ENCODE measurements around the gene NRM. TPM values are rescaled to one million over a fixed set of nuclear protein-coding genes. Genes with fewer than 3 reads are reported as not detected.
"Not testable (repeated sequence)": the region's sequence is repeated elsewhere in the genome, so short reads cannot be mapped to it uniquely, and the experiment has no call there.

NRM gene
- total and polyA plus RNA-seq, 5 experiments from 2014 or later: 2.4 to 5.4 (median 3.7) TPM

DNA sequence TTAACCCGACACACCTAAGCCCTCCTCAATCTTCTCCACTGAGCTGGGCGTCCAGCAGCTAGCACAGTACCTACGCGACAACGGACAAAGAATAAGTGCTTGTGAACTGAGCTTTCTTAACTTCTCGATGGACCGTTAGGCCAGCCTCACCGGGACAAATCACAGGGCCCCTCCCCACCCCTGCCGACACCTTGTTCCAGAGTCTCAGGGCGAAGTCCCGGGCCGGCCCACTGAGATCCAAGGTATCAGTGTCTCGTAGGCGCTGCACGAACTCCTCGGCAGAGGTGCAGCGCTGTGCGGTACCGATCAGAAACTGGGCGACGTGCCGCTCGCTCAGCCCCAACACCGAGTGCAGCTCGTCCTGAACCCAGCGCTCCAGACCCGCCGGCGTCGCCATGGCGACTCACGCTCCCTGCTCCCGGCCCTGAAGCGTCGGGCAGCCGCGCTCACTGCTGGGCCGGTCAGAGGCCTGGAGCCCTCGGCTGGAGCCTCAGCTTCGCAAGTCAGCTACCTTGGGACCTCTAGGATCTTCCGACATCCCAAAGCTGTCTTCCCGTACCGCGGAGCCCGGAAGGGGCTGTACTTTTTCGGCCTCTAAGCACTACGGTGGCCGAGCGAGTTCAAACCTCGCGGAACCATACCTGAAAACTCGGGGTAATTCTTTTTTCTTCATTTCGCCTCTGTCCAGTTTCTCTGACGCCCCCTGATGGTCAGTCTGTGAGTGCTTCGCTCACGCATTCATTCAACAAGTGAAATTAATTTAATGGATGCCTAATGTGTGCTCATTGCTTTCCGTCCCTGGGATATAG, 18.1 kb downstream of the NRM start, which contains the start of gene DHX16:
TSS of gene DHX16 (minus strand) at position 562 of the 809 bp plus-strand sequence. CDS start at position 397, 165 bp downstream.
- Mint-ChIP-seq H3K9me3 (no peaks in the 10 kb centered on the region), H3K36me3 (peaks cover 7 to 49% (median 12%) of the 10 kb centered on the region in 3 donors), H3K27ac (peak within 1 kb of the TSS; percentile 74 to 96 (median 90)), H3K27me3 (no peaks in the 10 kb centered on the region), H3K4me3 (peak within 1 kb of the TSS; percentile 76 to 95 (median 90)), H3K4me1 (peaks cover 23 to 46% (median 41%) of the 10 kb centered on the region in 4 donors)
- POLR2A ChIA-PET: interaction anchor here (0.7 to 15.2 kb wide), 18 partner anchors 10 to 243 kb away, joined by 3 to 594 read pairs (median 3); partner anchors contain the start of genes C6orf136, GNL1, MDC1 and MRPS18B
- DNase-seq: peak; percentile 76 to 94 (median 86)
- ATAC-seq: peak; percentile 80 to 85

DNA sequence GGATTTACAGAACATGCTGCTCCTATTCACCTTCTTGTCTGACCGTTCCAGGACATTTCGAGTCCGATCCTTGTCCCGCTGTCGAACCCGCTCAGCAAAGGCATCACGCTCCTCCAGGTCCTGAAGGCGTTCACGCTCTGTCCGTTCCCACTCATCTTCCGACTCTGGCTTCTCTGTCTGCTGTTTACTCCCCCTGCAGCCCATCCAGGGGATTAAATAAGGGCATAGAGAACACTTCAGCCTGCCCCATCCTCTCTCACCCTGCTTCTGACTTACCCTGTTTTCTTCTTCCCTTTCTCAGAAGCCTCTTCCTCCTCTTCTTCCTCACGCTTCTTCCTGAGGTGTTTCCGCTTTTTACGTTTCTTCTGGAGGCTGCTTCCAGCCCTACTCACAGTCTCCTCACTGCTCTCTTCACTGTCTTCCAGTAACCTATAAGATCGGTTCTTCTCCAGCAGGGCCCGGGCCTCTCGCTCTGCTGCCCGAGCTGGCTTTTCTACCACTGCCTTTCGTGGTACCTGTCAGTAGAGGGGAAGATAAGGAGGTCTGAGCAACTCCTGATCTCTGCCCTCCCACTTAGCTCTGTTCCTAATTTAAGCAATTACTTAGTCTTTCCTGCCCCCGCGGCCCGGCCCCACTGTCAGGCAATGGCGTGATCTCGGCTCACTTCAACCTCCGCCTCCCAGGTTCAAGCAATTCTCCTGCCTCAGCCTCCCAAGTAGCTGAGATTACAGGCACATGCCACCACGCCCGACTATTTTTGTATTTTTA, 19.8 kb downstream of the NRM start:
- POLR2A ChIA-PET: interaction anchor here (0.6 to 15.2 kb wide), 9 partner anchors 10 to 345 kb away, joined by 3 to 594 read pairs (median 5); partner anchors contain the start of genes MDC1, MRPS18B, PPP1R10 and TUBB
- Mint-ChIP-seq H3K27ac (peak overlapping the region; percentile 47 to 83 (median 62)), H3K36me3 (peaks cover 4 to 50% (median 9%) of the 10 kb centered on the region in 3 donors), H3K4me3 (peak overlapping the region; percentile 68 to 91 (median 86)), H3K4me1 (peaks cover 25 to 47% (median 38%) of the 10 kb centered on the region in 4 donors), H3K27me3 (no peaks in the 10 kb centered on the region), H3K9me3 (no peaks in the 10 kb centered on the region)
- ATAC-seq: no peak
- DNase-seq: no peak

DNA sequence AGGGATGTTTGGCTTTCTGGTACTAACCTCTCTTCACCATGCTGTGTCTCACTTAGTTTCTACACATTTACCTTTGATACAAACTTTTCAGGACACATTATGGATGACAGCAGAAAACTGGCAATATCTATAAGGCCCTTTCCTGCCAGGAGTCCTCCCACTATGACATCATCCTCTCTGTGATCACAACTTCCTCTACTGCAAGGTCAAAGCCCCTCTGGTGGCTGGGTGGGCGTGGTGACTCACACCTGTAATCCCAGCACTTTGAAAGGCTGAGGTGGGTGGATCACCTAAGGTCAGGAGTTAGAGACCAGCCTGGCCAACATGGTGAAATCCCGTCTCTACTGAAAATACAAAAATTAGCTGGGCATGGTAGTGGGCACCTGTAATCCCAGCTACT, 24.5 kb downstream of the NRM start:
- POLR2A ChIA-PET, H3K4me3 Mint-ChIP-seq, DNase-seq: not testable (repeated sequence)

DNA sequence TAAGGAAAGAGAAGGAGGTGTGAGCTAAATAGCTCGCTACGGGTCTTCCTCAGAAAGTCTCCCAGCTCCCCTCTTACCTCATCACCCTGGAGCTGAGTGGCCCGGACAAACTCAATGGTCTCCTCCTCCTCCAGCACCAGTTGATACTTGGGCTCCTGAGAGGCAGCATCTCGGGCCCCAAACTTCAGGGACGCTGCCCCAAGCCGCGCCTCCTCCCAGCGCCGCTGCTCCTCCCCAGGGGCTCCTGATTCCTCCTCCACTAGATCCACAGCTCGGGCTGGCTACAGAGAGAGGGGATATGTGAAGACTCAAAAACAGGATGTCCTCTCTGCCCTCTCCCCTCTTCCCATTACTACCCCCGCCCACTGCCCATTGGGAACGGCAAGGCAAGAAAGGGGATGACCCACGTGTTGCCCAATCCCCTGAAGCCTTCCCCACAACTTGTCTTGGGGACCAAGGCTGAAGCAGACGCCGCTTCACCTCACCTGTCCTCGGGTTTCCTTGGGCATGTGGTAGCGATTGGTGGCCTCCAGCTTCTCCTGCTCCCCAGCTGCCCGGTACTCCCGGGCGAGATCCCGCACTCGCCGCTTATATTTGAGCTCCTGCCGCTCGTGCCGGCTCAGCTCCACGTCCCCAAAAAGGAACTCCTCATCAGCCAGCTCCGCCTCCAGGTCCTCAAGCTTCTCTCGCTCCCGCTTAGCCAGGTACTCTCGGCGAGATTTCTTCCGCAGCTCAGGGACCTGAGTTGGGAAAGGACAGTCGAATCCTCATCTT, 25.6 kb downstream of the NRM start:
- POLR2A ChIA-PET: interaction anchor here (0.7 kb wide), 1 partner anchor 47 kb away, joined by 3 read pairs; the partner anchor contains the start of genes MRPS18B and PPP1R10

More for the DNA sequence above, 24.5 kb downstream of the NRM start:
- H3K9me3 Mint-ChIP-seq, ATAC-seq, H3K27me3 Mint-ChIP-seq: not testable (repeated sequence)
- Mint-ChIP-seq H3K36me3 (peaks cover 4 to 90% (median 29%) of the 10 kb centered on the region in 3 donors), H3K4me1 (peaks cover 20 to 33% (median 27%) of the 10 kb centered on the region in 4 donors), H3K27ac (peak overlapping the region in 8 of 10 donors; percentile 25 to 80 (median 59))

DNA sequence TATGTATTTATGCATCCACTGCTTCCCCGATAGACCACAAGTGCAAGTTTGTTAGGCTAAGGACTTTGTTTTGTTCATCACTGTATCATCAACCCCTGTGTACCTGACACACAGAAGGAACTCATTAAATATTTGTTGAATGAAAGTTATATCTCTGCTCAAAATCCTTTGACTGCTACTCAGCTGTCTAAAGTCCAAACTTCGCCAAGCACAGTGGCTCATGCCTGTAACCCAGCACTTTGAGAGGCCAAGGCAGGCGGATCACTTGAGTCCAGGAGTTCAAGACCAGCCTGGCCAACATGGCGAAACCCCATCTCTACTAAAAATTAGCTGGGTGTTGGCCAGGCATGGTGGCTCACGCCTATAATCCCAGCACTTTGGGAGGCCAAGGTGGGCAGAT, 32.9 kb downstream of the NRM start:
- not testable (repeated sequence) for H3K4me3 Mint-ChIP-seq, H3K27me3 Mint-ChIP-seq, ATAC-seq, DNase-seq, H3K9me3 Mint-ChIP-seq
- peak overlapping the region in 4 of 10 donors; percentile 27 to 64 (median 48) for H3K27ac Mint-ChIP-seq
- H3K4me1 Mint-ChIP-seq: peaks cover 0 to 14% (median 10%) of the 10 kb centered on the region in 4 donors
- peaks cover 7 to 95% (median 24%) of the 10 kb centered on the region in 3 donors for H3K36me3 Mint-ChIP-seq
- POLR2A ChIA-PET: interaction anchor here (0.7 kb wide), 2 partner anchors 76 to 94 kb away, joined by 3 to 5 read pairs; no protein-coding TSS in a partner anchor

More for the DNA sequence above, 25.6 kb downstream of the NRM start:
- Mint-ChIP-seq H3K4me3 (no peak overlapping the region), H3K27ac (no peak overlapping the region), H3K9me3 (no peaks in the 10 kb centered on the region), H3K4me1 (peaks cover 11 to 22% (median 16%) of the 10 kb centered on the region in 4 donors), H3K27me3 (no peaks in the 10 kb centered on the region), H3K36me3 (peaks cover 4 to 89% (median 28%) of the 10 kb centered on the region in 3 donors)
- ATAC-seq (no peak), DNase-seq (no peak)

DNA sequence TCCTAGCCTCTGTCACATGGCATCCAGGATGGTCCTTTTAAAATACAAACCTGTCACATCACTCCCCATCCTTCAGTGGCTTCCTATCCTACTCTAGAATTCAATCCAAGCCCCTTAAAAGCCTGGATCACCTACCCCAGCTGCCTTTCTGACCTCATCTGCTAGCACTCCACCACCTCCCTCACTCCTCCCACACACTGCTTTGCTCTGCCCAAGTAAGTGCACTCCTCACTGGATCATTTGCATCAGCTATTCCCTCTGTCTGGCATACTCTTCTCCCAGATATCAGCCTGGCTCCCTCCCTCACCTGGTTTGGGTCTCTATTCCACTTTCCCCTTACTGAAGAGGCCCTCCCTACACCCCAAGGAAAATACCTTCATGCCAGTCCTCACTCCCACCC, 33.3 kb downstream of the NRM start:
- H3K36me3 Mint-ChIP-seq: peaks cover 7 to 95% (median 21%) of the 10 kb centered on the region in 3 donors

DNA sequence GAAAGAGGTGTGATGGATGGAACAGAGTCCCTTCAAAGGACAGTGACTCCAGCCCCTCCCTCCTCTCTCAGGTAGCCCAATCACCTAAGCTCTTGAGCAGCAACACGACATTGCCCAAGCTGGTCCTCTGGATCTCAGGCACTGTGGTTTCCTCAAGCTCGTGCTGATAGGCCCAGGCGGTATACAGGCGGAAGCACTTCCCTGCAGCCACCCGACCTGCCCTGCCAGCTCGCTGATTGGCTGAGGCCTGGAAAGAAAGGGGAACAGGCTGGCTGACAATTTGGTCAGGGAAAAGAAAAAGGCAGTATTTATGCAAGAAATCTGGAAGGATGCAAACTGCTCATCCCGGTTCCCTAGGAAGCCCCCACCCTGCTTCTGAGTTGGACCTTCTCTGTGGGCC, 34.3 kb downstream of the NRM start:
- H3K4me3 Mint-ChIP-seq: no peak overlapping the region
- H3K27ac Mint-ChIP-seq: peak overlapping the region in 1 of 10 donors; percentile 74
- H3K36me3 Mint-ChIP-seq: peaks cover 7 to 95% (median 13%) of the 10 kb centered on the region in 3 donors
- no peaks in the 10 kb centered on the region for H3K9me3 Mint-ChIP-seq
- H3K27me3 Mint-ChIP-seq: no peaks in the 10 kb centered on the region
- no peak for ATAC-seq
- H3K4me1 Mint-ChIP-seq: peaks cover 0 to 9% (median 6%) of the 10 kb centered on the region in 4 donors
- POLR2A ChIA-PET: no interaction called here
- DNase-seq: no peak

More for the DNA sequence above, 33.3 kb downstream of the NRM start:
- H3K27ac Mint-ChIP-seq: peak overlapping the region in 6 of 10 donors; percentile 27 to 73 (median 48)
- no peak for DNase-seq
- POLR2A ChIA-PET: interaction anchor here (0.7 kb wide), 1 partner anchor 94 kb away, joined by 3 read pairs; no protein-coding TSS in a partner anchor
- no peaks in the 10 kb centered on the region for H3K27me3 Mint-ChIP-seq
- no peak overlapping the region for H3K4me3 Mint-ChIP-seq
- H3K9me3 Mint-ChIP-seq: no peaks in the 10 kb centered on the region
- no peak for ATAC-seq
- H3K4me1 Mint-ChIP-seq: peaks cover 0 to 14% (median 9%) of the 10 kb centered on the region in 4 donors

DNA sequence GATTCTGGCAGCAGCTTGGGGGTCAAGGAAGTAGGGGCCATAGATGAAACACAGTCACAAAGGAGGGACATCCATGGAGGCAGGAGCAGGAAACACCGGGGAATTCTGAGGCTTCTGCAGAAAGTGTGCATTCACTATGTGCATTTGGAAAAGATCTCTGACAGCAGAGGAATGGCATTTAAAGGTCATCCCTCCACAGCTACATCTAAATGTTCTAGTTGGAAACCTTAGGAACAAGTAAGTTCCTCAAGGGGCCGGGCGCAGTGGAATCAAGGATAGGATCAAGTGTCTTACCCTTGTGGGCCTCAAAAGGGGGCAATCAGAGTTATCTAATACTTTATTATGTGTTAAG, 35.1 kb downstream of the NRM start:
- peak overlapping the region in 8 of 10 donors; percentile 21 to 73 (median 44) for H3K27ac Mint-ChIP-seq
- peaks cover 7 to 95% (median 17%) of the 10 kb centered on the region in 3 donors for H3K36me3 Mint-ChIP-seq
- H3K4me3 Mint-ChIP-seq: no peak overlapping the region
- peaks cover 5 to 9% (median 6%) of the 10 kb centered on the region in 4 donors for H3K4me1 Mint-ChIP-seq
- ATAC-seq: no peak
- H3K27me3 Mint-ChIP-seq: no peaks in the 10 kb centered on the region
- POLR2A ChIA-PET: no interaction called here
- DNase-seq: no peak
- no peaks in the 10 kb centered on the region for H3K9me3 Mint-ChIP-seq

DNA sequence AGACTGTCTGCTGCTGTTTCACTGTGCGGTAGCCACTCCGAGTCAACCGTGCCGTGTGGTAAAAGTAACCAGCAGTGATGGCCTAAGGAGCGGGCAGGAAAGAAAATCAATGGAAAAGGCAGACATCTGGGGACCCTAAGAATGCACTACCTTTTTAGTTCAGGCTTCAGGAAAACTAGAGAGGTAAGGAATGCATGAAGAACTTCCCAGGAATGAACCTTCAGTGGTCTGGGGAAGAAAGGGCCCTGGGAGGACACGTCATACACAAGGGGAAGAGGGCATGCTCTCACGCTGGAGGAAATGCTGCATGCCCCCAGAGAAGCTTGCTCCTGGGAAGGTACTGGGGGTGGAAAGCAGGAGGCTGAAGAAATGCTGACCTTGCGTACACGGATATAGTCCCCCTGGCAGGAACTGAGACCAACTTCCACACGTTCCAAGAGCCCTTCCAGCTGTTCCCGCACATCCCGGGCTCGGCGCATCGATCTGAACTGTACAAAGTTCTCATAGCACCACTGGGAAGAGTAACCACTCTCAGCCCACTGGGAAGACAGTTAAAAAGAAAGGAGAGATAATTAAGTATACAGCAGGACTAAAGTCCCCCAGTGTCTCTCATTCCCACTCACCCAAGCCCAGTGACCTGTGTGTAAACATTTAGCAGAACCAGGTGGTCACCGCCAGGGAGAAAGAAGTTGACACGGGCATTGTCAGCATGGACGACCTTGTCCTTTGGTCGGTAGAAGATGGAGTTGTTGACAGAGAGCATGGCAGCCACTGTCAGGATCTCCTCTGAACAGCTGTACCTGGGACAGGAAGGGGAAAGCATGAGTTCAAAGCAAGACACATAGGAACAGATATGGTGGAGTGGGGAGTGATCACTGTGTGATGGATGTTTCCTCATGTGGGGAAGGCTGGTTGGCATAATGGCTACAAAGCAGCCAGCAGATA, 35.7 kb downstream of the NRM start:
- Mint-ChIP-seq H3K4me3 (no peak overlapping the region), H3K36me3 (peaks cover 7 to 93% (median 17%) of the 10 kb centered on the region in 3 donors), H3K4me1 (peaks cover 5 to 8% (median 6%) of the 10 kb centered on the region in 4 donors), H3K27me3 (no peaks in the 10 kb centered on the region), H3K27ac (peak overlapping the region in 8 of 10 donors; percentile 41 to 78 (median 56)), H3K9me3 (no peaks in the 10 kb centered on the region)
- no peak for DNase-seq
- POLR2A ChIA-PET: no interaction called here
- no peak for ATAC-seq

DNA sequence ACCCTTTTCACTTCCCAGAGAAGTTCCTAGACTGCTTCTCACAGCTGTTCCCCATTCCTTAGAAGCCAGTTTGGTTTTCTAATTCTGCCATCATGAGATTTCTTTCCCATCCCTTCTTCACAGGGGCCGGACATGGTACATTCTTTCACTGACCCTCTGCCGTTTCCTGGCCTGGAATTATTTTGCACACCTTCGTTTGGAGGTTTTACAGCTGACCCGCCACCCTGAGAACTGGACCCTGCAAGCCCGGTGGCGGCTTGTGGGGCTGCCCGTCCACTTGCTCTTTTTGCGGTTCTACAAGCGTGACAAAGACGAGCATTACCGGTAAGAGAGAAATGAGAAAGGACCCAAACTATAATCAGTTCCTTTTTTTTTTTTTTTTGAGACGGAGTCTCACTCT, 39.6 kb downstream of the NRM start:
- H3K27me3 Mint-ChIP-seq: no peaks in the 10 kb centered on the region
- no peaks in the 10 kb centered on the region for H3K9me3 Mint-ChIP-seq
- H3K27ac Mint-ChIP-seq: peak overlapping the region in 4 of 10 donors; percentile 53 to 78 (median 62)
- ATAC-seq (no peak), DNase-seq (no peak)
- peaks cover 7 to 57% (median 14%) of the 10 kb centered on the region in 3 donors for H3K36me3 Mint-ChIP-seq
- H3K4me1 Mint-ChIP-seq: peaks cover 10 to 25% (median 17%) of the 10 kb centered on the region in 4 donors
- POLR2A ChIA-PET: interaction anchor here (0.6 to 1.1 kb wide), 3 partner anchors 17 to 36 kb away, joined by 3 read pairs; no protein-coding TSS in a partner anchor
- peak overlapping the region in 1 of 10 donors; percentile 17 for H3K4me3 Mint-ChIP-seq

All from naive thymus-derived CD8-positive, alpha-beta T cell (primary cell).